NOMO-1 (cell line): ENCODE data around the gene GLP2R.

Experiments
- DNase-seq, 2 experiments: peaks; one replicate each; lab custom pipeline; 2025; ENCODE audit not compliant: unreplicated experiment in 2 of 2; lab: John Stamatoyannopoulos, UW

GLP2R gene

GRCh38 chr17:9813166-9813565, 12.6 kb upstream of the GLP2R start:
- DNase-seq: no peak

GRCh38 chr17:9814337-9814945, 11.3 kb upstream of the GLP2R start:
- DNase-seq: no peak

- no peak for DNase-seq
Observed at GRCh38 chr17:9816472-9816871, 9.3 kb upstream of the GLP2R start.

GRCh38 chr17:9817086-9817485, 8.6 kb upstream of the GLP2R start:
- no peak for DNase-seq

- no peak for DNase-seq
Observed at GRCh38 chr17:9818760-9819159, 7.0 kb upstream of the GLP2R start.

GRCh38 chr17:9820448-9820847, 5.3 kb upstream of the GLP2R start:
- no peak for DNase-seq

GRCh38 chr17:9821921-9822320, 3.8 kb upstream of the GLP2R start, which contains the start of gene GSG1L2:
Gene GSG1L2, minus strand, starts transcription at chr17:9822079. Its CDS starts 8 bp downstream, at chr17:9822071.
- DNase-seq: no peak

- no peak for DNase-seq
Observed at GRCh38 chr17:9824094-9824493, 1.6 kb upstream of the GLP2R start.

- DNase-seq: no peak
Observed at GRCh38 chr17:9824797-9825338, 856 bp upstream of the GLP2R start.

GRCh38 chr17:9828296-9829295, 2.9 kb downstream of the GLP2R start:
- no peak for DNase-seq

GRCh38 chr17:9829343-9829742, 3.6 kb downstream of the GLP2R start:
- no peak for DNase-seq

GRCh38 chr17:9830711-9831110, 5.0 kb downstream of the GLP2R start:
- no peak for DNase-seq

- no peak for DNase-seq
Observed at GRCh38 chr17:9833922-9834321, 8.2 kb downstream of the GLP2R start.

GRCh38 chr17:9837551-9838471, 12.1 kb downstream of the GLP2R start:
- no peak for DNase-seq

- no peak for DNase-seq
Observed at GRCh38 chr17:9839433-9839832, 13.7 kb downstream of the GLP2R start.

GRCh38 chr17:9842057-9842758, 16.5 kb downstream of the GLP2R start:
- no peak for DNase-seq

GRCh38 chr17:9843152-9844010, 17.7 kb downstream of the GLP2R start:
- DNase-seq: no peak

- no peak for DNase-seq
Observed at GRCh38 chr17:9844153-9844552, 18.4 kb downstream of the GLP2R start.

GRCh38 chr17:9845306-9845705, 19.6 kb downstream of the GLP2R start:
- DNase-seq: no peak
